ENCODE measurements around the gene ADPRHL1. TPM values are rescaled to one million over a fixed set of nuclear protein-coding genes. Genes with fewer than 3 reads are reported as not detected.

Gene ADPRHL1
- total RNA-seq, 6 experiments from 2014 or later, result 1.0 to 2.0 (median 1.5) TPM

GRCh38 chr13:113415032-113415431 is 38.3 kb downstream of the ADPRHL1 start:
- H3K4me1 Mint-ChIP-seq (ENCODE audit: low read depth), result peaks cover 30% of the 10 kb centered on the region
- no peak overlapping the region for H3K27ac Mint-ChIP-seq
- H3K27me3 Mint-ChIP-seq (ENCODE audit: insufficient read depth), result peaks cover 11% of the 10 kb centered on the region
- no peak for DNase-seq
- no peak overlapping the region for H3K4me3 Mint-ChIP-seq
- peaks cover 8% of the 10 kb centered on the region; the same call in 1 of the 2 replicates for H3K36me3 Mint-ChIP-seq (ENCODE audit: low read depth)
- TF ChIP-seq CTCF (IDR thresholded peaks at IDR 0.05), result no peak
- H3K9me3 Mint-ChIP-seq, result peaks cover 4% of the 10 kb centered on the region; the same call in 1 of the 2 replicates

GRCh38 chr13:113414335-113414734 is 39.0 kb downstream of the ADPRHL1 start:
- Mint-ChIP-seq H3K36me3 (ENCODE audit: low read depth) (peaks cover under 1% of the 10 kb centered on the region; the same call in 1 of the 2 replicates), H3K27me3 (ENCODE audit: insufficient read depth) (peaks cover 11% of the 10 kb centered on the region), H3K9me3 (peaks cover 4% of the 10 kb centered on the region; the same call in 1 of the 2 replicates), H3K4me1 (ENCODE audit: low read depth) (peaks cover 37% of the 10 kb centered on the region), H3K4me3 (no peak overlapping the region), H3K27ac (no peak overlapping the region)
- no peak for TF ChIP-seq CTCF (IDR thresholded peaks at IDR 0.05)
- DNase-seq, result no peak

- DNase-seq, result no peak
- H3K9me3 Mint-ChIP-seq, result peaks cover 4% of the 10 kb centered on the region; the same call in 1 of the 2 replicates
- H3K27ac Mint-ChIP-seq, result no peak overlapping the region
- H3K36me3 Mint-ChIP-seq (ENCODE audit: low read depth), result no peaks in the 10 kb centered on the region
- no peak overlapping the region for H3K4me3 Mint-ChIP-seq
- no peak for TF ChIP-seq CTCF (IDR thresholded peaks at IDR 0.05)
- peaks cover 41% of the 10 kb centered on the region for H3K4me1 Mint-ChIP-seq (ENCODE audit: low read depth)
- H3K27me3 Mint-ChIP-seq (ENCODE audit: insufficient read depth), result peaks cover 11% of the 10 kb centered on the region
Measured at GRCh38 chr13:113413898-113414282, 39.4 kb downstream of the ADPRHL1 start.

- Mint-ChIP-seq H3K27me3 (ENCODE audit: insufficient read depth) (peaks cover 11% of the 10 kb centered on the region), H3K9me3 (peaks cover 4% of the 10 kb centered on the region; the same call in 1 of the 2 replicates), H3K36me3 (ENCODE audit: low read depth) (no peaks in the 10 kb centered on the region), H3K27ac (peak overlapping the region; percentile 71), H3K4me1 (ENCODE audit: low read depth) (peaks cover 41% of the 10 kb centered on the region), H3K4me3 (no peak overlapping the region)
- no peak for TF ChIP-seq CTCF (IDR thresholded peaks at IDR 0.05)
- no peak for DNase-seq
Measured at GRCh38 chr13:113413178-113413897, 40.0 kb downstream of the ADPRHL1 start.

- H3K27me3 Mint-ChIP-seq (ENCODE audit: insufficient read depth), result peaks cover 9% of the 10 kb centered on the region
- no peak overlapping the region for H3K27ac Mint-ChIP-seq
- DNase-seq, result no peak
- H3K4me1 Mint-ChIP-seq (ENCODE audit: low read depth), result peaks cover 41% of the 10 kb centered on the region
- no peaks in the 10 kb centered on the region for H3K36me3 Mint-ChIP-seq (ENCODE audit: low read depth)
- no peak for TF ChIP-seq CTCF (IDR thresholded peaks at IDR 0.05)
- H3K9me3 Mint-ChIP-seq, result peaks cover 4% of the 10 kb centered on the region; the same call in 1 of the 2 replicates
- H3K4me3 Mint-ChIP-seq, result no peak overlapping the region
Measured at GRCh38 chr13:113412440-113412839, 40.8 kb downstream of the ADPRHL1 start.

Data from HFFc6 (cell line).